Activated effector memory CD4-positive, alpha-beta T cell treated with Interleukin-2 at 50 U/mL for 16 hours (primary cell): ENCODE measurements around the gene C1orf105.
"Not testable (repeated sequence)": the region's sequence is repeated elsewhere in the genome, so short reads cannot be mapped to it uniquely, and the experiment has no call there.

Experiments
- DNase-seq: peaks from one replicate; pipeline ENCODE4 v3.0.0-alpha.2; 2020

C1orf105 gene, protein sequence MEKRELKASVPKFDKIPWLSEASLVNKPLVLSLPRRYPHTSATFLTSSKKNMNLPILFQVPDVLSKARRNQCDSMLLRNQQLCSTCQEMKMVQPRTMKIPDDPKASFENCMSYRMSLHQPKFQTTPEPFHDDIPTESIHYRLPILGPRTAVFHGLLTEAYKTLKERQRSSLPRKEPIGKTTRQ

DNA sequence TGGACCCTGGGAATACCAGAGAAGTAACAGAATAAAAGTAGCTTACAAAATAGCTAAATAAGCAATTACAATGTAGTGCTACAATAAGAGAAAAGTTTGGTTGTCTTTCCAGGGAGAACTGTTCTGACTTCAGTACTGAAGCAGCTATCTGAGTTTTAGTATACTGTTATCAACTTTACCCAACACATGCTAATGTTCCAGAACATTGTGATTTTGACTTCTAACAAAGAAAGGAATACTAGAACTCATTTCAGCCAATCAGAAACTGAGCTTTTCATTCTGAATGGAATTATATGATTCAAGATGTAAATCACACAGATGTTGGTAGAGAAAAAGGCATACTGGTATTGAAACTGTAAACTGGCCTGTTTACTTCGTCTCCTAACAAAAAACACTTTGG lies at the start of gene C1orf105:
C1orf105 (plus strand) TSS at position 301 of the 400 bp plus-strand sequence. CDS start 201 bp downstream, outside the sequence.
- no peak for DNase-seq

DNA sequence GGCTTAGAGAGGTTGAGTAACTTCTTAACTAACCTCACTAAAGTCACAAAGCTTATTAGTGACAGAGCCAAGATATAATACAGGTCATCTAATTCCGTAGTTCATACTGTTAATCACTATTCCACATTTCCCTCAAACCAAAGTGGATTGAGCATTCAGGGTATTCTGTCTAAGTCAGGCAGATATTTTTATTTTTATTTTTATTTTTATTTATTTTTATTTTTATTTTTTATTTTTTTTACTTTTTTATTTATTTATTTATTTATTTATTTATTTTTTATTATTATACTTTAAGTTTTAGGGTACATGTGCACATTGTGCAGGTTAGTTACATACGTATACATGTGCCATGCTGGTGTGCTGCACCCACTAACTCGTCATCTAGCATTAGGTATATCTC lies 48.8 kb upstream of the C1orf105 start:
- not testable (repeated sequence) for DNase-seq

DNA sequence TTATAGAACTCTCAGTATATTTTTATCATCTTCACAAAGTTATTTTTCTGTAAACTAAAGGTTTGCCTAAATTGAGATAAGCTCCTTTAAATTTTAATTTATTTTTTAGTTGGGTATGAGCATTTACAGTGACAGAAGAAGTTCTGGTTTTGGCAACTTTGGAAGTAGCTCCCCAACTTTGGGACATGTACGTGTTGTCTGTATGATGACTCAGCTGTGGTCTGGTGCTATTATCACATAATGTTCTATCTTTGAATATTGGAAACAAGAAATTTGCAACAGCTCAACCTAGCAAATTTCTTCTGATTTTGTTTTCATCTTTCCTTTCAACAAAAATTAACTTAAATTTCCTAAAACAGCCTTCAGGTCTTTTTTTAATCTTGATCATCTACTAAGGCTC lies 46.6 kb upstream of the C1orf105 start:
- no peak for DNase-seq

DNA sequence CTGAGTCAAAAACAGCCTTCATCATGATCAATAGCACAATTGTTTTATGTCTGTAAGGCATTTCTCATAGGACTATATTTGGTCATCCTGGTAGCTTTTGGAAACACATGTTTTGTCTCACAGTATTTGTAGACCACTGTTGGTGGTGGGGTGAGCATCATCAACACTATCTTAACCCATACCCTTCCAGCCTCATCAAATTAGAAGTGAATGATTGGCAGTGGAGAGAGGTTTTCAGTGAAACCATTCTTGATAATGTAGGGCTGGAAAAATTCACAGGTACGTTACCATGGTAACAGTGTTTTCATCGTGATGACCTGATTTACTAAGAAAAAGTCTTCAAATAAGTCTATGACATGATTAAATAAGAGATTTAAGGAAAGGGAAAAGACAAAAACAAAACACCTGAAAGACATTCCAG lies 45.3 kb upstream of the C1orf105 start:
- no peak for DNase-seq

DNA sequence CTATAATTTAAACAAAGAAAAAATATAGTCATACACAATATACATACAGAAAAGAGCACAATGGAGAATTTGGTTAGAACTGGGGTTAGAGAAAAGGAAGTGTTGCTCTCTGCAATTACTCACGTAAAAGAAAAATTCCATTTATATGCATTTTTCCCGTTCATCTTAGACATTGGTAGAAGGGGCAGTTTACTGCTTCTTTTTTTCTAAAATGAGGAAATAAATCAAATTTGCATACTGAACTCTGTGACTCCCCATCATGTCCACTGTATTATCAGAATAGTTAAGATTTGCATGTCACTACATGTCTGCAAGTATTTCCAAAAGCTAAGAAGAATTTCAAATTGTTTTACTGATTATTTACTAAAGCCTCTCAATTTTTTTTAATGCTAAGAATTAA lies 44.1 kb upstream of the C1orf105 start:
- DNase-seq: no peak

DNA sequence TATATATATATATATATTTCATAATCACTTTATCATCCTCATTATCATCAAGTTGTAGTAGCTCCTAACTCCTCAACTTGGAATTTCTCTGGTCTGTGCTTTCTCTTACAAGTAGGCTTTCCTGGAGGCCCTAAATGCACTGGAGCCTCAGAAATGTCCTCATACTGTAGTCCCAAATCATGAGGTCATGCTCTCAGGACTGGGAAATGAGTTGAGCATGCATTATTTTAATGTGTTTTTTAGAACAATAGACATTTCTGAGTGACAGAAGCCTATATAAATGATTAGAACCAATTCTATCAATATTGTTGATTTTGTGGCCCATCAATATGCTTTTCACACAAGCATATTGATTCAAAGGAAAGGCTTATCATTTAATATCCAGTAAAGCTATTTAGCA lies 42.9 kb upstream of the C1orf105 start:
- no peak for DNase-seq

DNA sequence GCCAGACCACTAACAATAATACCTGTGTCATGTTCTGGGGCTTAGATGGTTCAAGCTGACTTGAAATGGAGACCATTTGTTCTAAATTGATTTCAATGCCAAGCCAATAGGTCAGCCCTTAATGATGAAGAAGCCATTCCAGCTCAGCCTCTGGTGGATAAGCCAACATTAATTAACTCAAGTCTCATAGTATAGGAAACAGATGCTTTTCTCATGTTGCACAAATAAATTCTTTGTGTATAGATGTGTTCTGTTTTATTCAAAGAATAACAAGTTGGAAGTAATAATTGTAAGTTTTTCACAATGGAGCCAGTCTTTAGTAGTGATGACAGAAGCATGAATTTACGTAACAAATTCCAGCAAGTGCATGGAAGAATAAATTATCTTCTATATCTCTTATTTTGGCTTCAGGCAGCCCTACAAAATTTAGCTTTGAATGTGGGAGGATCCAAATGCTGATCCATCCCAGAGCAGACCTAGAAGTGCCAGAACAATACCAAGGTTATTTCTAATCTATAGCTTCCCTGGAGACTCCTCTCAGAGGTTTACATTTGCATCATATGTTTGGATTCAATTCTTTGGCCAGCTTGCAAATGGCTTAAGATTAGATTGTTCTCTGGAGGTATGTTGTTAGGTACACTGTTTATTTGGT lies 42.2 kb upstream of the C1orf105 start:
- DNase-seq: no peak

DNA sequence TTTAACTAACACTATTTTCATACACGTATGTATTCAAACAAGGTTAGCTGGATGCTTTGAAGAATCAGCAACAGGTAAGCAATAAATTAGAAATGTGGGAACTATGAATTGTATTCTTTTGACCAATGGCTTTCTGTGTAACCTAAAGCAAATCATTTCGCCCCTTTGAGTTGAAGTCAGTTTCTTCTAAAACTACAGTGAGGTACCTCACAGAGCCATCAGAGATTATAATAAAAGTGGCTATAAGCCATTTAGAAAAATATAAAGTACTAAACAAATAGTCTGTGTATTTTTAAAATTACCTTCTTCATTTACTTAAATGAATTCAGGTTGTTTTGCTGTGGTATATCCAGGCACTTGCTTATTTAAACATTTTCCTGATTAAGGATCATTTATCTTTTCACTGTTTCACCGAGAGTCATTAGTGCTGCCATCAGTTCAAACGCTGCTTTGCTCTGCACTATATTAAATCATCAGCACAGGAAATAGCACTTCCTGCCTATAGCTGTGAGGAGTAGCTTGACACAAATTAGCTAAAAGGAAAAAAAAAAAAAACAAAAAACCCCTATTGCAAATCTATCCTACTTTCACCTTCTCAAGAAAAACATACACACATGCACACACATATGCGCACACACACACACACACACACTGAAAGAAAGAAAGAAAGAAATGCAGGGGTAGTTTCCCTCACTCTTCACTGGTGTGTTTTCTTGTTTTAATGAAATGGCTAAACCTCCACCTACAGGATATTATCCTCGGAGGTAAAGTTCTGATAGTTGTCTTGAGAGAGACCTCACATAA lies 39.8 kb upstream of the C1orf105 start:
- DNase-seq: no peak

DNA sequence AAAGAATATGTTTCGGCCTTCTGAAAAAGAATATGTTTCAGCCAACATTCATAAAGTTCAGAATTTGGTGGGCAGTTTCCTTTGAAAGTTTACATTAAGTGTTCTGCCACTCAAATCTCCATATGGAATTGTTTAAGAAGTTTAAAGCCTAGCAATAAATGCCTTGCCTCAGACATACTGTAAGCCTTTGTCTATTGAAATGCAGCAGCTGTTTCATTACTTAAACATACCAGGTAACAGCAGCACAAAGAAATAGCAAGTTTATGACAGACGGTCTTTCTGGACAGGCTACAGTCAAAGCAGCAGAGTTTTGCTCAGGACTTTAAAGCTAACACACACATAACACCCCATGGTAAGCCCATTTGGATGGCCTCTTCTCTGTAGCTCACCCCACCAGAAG lies 38.5 kb upstream of the C1orf105 start:
- no peak for DNase-seq

DNA sequence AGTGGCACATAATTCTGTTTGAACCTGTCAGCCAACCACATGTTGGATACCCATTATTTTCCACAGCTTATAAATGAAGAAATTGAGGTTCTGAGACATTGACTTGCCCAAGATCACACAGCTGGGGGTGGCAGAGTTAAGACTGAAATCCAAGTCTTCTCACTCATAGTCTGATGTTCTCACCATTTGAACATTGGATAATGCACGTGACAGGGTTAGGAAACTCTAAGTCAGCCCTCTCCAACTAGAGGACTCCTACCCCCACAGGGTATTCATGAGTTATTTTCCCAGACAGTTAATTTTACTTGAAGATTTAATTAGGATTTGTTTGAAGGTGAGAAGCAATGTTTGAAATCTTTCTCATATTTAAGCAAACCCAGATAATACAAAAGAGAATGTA lies 38.1 kb upstream of the C1orf105 start:
- DNase-seq: no peak

DNA sequence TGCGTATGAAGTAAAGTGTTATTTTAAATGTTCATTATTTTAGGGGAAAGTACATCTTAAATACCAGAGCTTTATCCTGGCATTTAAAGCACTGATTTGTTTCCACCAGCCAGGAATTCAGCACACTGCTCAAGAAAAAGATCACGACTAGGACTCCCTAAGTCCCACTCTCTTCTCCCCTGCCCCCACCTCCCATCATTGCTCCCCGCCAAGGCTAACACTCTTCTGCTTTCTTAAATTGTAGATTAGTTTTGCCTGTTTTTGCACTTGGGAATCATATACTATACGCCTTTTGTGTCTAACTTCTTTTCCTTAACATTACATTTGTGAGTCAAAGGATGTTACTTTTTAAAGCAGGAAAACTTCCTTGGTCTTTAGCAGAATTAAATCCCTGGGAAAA lies 37.5 kb upstream of the C1orf105 start:
- no peak for DNase-seq

DNA sequence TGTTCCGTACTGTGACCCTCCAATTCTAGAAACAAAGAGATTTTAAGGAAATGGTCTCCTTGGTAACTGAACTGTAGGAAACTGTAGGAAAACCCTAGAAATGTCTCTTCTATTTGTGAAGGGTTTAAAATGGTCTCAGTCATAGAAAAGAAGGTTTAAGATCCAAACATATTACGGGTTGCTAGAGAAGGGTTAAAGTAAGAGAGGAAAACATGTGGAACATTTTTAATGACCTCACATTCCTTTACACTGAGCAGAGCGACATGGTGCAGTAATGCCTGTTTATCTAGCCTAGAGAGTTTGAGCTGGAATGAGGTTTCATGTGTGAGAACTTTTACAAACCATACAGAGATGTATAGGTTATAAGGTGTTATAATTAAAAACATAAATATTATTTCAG lies 36.9 kb upstream of the C1orf105 start:
- no peak for DNase-seq

DNA sequence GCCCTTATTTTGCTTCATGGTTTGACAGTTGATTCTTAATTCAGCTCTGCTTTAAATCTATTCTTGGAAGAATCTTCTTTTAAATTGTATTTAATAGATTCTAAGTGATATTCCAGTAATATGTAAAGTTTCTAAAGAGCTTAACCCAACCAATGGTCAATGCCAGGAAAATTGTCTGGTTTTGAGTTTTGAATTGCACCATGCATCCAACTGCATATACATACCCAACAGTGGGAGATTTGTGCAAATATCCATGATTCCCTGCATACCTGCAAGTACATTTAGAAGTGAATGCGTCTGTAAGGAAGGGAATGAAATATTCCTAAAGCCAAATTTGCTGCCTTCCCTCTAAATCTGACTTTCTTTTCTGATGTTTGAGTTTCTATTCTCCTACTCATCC lies 35.8 kb upstream of the C1orf105 start:
- no peak for DNase-seq

DNA sequence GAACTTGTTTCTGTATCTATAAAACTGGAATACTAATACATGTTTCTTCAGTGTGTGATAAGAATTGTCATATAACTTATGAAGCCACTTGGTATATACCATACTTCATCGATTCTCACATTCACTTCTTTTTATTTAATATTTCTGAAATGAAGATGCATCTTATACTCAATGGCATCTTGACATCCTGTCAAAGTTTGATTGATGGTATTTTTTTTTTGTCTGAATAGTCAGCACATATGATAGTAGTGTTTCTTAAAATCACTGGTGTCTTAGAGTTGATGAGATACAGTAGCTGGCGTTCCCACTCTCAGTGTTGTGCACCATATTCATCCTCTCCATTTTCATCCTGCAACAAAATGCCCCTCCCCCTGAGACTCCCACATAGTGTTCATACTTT lies 34.4 kb upstream of the C1orf105 start:
- no peak for DNase-seq

DNA sequence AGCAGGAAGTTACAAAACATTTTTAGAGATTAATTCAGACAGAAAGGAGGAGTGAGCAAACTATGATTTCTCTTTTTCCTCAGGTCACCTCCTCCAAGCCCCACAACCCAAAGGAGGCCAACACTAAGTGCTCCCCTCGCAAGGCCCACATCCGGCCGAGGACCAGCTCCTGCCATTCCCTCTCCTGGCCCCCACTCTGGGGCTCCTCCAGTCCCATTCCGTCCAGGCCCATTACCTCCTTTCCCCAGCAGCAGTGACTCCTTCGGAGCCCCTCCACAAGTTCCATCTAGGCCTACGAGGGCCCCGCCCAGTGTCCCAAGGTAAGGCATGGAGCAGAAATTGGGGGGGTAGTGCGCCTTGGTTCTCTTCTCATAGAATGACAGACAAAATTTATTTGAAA lies 32.0 kb upstream of the C1orf105 start:
- no peak for DNase-seq

DNA sequence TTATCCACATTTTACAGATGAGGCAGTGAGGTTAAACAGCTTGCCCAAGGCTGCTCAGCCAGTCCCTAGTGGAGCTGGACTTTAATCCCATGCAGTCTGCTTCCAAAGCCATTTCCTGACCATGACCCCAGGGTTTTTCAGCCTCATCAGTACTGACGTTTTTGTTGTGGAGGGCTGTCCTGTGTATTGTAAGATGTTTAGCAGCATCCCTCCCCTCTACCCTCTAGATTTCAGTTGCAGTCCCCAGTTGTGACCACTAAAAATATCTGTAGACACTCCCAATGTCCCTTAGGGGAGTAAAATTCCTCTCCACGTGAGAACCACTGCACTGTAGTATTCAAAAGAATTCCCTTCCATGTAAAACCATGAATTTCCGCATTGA lies 30.2 kb upstream of the C1orf105 start:
- DNase-seq: no peak

DNA sequence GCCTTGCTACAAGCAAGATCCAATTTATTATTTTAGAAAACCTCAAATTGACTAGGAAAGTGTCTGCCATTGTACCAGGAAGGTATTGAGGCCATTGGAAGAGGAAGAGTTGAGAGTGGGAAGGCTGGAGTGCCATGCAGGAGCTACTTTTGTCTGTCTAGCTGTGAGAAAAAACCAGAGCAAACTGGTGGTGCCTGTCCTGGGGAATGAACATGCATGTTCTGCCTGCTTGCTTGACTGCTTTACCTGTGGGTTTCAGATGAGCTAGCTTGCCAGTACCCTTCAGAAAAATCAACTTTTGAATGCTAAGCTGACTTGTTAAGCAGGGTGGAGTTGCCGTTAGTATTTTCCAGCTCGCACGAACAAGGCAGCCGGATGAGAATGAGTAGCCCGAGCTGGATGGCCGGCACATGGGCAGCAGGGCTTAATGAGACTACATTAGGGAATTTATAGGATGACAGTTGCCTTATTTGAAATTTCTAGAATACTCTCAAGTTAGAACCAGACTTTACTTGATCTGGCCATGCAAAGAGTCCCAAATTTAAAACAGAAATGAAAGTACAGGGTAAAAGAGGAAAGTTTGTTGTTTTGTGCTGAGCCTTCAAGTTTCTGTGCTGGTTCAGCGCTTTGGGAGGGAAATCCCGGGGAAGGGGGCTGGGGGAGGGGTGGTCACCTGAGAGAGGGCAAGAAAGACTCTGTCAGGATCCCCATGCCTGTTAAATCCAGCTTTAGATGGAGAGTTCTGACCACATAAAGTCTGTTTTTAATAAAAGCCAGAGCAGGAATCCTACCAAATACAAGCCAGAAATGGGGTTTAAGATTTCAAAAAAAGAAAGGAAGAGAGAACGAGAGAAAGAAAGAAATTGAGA lies 29.6 kb upstream of the C1orf105 start:
- DNase-seq: no peak

DNA sequence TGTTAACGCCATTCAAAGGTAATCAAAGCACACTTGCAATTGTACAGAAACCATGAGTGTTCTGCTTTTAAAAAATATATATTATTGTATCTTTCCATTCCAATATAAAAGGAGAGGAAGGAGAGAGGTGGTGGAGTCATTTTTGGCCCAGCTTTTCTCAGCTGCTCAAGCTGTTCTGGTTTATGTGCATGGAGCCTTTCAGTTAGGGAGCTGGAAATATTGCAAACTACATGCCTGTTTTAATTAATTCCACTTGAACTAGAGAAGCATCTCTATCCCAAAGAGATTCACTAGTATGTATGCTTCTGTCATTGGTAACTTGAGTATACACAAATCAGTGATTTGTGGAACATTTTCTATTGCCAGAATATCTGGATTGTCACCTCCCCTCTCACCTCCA lies 28.5 kb upstream of the C1orf105 start:
- DNase-seq: no peak

DNA sequence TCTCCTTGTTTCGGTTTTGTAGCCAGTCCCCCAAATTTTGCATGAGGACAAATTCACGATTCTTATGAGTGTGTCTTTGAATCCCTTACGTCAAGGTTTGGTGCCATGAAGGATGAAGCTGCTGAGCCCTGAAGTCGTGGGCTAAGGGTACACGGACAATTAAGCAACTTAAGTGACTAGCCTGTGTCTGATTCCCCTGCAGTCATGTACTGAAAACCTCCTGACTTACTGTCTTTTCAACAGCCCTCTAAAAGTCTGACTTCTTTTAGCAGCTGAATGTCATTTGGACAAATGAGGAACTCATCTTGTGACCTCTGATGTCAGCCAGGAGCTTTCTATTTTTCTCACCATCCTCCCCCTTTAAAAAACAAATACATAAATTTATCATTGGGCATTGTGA lies 27.1 kb upstream of the C1orf105 start:
- no peak for DNase-seq

DNA sequence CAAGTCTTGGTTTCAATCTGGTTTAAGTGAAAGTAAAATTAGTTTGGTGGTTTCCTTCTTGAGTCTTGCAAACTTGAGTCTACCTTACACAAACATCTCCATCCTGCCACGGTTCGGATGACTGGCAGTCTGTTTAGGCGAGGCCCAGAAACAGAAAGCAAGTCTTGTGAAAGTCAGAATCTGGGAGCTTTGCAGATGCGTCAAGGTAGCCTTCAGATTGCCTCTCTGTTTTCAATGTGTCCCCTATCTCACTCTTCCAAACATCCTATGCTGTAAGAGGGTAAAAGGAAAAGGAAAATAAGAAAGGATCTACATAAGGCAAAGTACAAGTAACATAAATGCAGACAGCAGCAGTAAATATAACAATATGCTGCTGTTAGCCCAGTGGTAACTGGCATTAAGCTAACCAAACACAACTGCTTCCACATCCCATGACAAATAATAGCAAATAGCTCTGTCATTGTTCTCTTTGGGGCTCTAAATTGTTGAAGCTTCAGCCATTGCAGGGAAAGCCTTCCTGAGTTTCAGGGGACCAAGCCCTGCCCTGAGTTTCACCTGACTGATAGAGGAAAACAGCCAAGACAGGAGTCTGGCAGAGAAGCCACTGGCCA lies 26.2 kb upstream of the C1orf105 start:
- peak; percentile 52 for DNase-seq

DNA sequence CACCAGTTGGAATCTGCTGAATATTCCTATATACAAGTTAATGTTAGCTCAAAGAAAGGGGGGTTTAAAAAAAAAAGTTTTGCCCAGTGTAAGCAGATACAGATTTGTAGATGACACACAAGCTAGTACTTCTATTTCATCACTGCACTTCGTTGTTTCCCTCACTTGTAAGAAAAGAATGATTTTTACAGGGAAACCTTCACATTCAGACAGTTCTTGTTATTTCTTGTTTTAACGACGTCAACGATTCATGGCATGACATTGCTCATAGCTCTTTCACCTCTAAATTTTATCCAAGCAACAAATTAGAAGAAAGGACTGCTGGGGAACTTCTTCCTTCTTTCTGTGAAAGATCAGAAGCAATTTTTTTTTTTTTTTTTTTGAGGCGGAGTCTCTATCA lies 25.7 kb upstream of the C1orf105 start:
- DNase-seq: no peak

DNA sequence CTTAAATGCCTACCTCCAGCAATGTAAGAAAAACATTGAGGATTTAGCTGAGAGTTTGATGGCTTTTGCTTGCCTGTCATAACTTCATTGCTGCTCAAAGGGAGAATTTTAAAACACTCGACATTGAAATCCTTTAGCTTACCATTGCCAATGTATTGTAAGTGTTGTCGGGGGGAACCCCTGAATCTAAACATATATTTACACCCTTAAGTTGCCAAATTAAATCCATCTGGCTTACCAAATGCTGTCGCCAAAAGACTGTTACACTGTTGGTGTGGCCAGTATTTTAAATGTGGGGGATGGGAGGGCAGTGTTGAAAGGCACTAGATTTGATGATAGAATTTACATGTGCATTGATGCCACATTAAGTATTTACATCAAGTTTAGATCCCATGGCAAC lies 24.9 kb upstream of the C1orf105 start:
- no peak for DNase-seq

DNA sequence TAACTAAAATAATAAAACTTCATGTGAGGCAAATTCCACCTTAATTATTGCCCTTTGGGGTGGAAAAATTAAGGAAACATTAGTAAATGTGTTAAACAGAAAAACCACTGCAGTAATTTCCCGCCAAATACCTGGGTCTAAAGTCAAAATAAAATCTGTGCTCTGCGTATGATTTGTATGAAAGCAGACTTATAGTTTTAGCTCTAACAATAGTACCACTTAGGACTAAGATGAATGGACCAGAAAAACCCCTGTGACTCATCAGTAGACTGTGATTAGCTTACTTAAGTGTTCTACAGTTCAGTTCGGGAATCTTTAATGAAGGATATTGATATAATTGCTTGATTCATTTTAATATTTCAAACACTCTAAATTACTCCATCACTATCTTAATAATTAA lies 23.3 kb upstream of the C1orf105 start:
- DNase-seq: no peak
